ENCODE data around the gene OTOP3.
A peak's percentile ranks its signal among the peaks of the same experiment; 100 is the strongest.

OTOP3 gene

DNA sequence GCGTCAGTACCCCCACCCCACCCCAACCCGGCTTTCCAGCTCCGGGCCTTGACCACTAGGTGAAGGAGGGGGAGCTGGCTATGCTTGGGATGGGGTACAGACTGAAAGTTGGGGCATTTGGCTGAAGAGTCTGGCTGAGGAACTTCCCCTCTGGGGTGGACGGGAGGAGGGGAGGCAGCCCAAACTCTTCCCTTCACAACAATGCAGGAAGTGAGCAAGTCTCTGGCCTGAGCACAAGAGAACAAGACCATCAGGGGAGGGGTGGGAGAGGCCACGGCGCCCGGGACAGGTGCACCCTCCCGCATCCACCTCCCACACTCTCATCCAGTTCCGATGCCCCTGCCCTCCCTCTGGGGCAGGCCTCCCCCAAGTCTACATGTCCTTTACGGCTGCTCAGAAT is 18.3 kb upstream of the OTOP3 start:
- DNase-seq (ENCODE audit: low read depth, low spot score): no peak

DNA sequence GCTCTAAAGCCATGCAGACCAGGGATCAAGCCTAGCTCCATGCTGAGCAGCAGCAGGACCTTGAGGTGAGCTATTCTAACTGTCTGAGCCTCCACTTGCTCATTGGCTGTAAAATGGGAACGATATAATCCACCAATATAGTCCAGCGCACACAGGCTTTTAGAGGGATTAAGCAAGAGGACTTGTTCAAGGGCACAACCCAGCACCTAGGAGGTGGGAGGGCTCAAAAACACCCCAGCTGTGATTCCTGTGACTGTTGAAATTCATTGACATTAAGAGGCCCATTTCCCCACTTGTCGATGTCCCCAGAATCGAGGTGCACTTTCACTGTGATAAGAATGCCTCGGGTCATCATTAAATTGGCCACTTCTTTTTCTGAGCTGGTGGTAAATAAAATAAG is 16.8 kb upstream of the OTOP3 start:
- DNase-seq (ENCODE audit: low read depth, low spot score): no peak

DNA sequence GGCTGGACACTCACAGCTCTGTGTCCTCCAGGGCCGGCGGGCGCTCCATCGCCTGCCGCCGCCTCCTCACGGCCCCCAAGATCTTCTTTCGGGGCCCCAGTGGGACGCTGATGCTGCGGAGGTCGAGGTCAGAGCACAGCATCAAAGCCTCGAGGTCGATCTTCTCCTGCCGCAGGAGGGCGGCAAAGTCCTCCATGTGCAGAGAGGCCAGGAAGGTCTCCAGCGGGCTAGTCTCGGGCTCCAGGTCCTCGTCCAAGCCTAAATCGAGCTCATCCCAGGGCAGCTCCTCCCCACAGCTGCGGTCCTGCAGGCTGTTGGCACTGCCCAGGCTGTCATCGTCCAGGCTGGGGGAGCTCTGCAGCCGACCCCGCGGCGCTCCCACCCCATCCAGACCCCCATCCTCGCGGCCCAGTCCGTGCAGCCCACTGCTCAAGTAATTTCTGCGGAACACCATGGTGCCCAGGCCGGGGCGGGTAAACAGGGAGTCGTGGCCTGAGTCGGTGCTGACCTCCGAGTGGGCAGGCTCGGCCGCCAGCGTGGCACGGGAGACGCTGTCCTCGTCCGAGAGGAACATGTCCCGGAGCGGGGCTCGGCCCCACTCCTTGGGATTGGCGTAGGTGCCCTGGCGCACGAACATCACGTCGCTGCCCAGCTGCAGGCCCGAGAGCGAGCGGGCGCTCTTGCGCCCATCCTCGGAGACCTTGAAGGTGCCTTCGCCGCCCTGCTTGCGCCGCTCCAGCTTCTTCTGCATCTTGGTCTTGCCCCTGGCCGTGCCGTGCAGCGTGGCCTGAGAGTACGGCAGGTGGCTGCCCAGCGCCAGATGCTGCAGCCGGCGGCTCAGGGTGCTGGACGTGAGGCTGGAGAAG is 16.0 kb upstream of the OTOP3 start:
- DNase-seq (ENCODE audit: low read depth, low spot score): no peak

DNA sequence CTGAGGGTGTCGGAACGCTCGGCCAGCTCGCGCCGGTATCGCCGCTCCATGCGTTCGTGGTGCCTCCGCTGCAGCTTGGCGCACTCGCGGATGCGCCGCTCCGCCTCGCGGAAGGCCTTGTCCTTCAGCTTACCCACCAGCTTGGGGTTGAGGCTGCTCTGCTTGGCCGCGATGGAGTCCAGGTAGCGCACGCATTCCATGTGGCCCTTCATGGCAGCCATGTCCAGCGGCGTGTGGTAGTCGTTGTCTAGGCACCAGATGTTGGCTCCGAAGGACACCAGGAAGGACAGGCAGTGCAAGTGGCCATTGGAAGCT is 15.4 kb upstream of the OTOP3 start:
- no peak for DNase-seq (ENCODE audit: low read depth, low spot score)

DNA sequence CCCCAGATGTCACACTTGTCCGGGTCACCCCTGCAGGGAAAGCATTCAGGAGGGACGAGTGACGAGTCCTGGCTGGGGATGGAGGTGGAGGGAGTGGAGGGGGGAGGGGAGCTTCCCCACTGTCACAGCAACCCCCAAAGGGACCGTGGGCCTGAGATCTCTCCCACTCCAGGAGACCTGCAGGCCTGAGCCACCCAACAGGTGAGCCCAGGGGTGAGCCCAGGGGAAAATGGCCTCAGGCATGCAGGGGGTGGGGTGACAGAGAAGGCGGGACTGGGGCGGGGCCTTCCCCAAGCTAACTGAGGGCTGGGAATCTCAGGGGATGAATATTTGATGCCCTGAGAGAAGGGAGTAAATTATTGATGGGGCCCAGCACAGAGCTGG is 15.1 kb upstream of the OTOP3 start:
- DNase-seq (ENCODE audit: low read depth, low spot score): no peak

DNA sequence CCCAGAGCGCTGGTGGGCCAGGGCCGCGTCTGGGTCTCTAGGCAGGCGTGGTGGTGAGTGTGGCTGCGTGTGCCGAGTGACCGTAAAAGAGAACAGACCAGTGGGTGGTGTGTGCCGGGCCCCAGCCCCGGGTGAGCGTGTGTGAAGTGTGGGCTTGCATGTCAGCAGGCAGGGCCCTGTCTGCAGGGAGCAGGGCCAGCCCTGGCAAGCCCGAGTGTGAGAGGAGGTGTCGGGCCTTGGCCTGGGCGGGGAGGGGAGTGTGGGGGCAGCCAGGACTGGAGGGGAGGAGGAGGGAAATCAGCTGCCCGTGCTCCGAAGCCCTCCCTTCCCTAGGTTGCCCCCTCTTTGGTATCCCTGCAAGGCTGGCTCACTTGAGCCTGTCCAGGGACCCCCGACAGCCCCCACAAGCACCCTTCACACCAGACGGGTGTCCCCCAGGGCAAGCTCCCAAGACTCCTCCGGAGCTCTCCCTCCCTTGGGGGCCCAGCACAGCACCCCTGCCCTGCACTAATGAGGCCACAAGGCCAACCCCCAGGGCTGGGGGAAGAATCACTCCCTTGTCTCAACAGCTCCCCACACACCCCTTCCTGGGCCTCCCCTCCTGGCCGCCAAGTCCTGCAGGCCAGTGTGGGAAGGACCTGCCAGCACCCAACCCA is 14.5 kb upstream of the OTOP3 start:
- no peak for DNase-seq (ENCODE audit: low read depth, low spot score)

DNA sequence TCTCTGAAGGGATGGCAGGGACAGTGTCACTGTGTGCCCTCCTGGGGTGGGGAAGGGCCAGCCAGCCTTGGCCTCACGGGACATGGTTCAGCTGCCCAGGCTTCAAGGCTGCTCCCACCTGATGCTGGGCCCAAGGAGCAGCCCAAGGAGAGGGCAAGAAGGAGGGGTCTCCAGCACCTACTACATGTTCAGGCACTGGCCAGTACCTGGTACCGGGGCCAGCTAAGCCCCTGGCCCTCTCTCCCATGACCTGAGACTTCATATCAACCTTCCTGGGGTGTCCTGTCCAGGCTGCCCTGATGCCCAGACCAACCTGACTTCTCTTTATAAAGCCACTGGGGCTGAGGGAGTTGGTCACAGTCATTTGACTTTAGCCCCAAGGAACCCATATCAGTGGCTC is 13.9 kb upstream of the OTOP3 start:
- no peak for DNase-seq (ENCODE audit: low read depth, low spot score)

DNA sequence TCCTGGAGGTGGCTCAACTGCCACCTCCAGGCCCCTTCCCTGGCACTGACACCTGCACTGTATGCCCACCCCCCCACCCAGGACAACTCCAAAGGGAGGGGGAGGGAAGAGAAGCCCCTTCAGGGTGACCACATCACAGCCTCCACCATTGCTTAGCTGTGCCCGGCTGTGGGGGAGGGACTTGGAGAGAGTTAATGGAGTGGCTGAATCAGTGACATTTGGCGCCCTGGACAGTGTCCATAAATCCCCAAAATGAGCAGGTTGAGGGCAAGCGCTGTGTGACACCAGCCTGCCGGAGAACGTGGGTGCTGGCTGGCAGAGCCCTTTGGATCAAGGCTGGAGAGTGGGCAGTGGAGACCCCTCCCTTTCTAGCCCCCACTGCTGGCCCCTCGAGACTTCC is 13.5 kb upstream of the OTOP3 start:
- DNase-seq (ENCODE audit: low read depth, low spot score): no peak

DNA sequence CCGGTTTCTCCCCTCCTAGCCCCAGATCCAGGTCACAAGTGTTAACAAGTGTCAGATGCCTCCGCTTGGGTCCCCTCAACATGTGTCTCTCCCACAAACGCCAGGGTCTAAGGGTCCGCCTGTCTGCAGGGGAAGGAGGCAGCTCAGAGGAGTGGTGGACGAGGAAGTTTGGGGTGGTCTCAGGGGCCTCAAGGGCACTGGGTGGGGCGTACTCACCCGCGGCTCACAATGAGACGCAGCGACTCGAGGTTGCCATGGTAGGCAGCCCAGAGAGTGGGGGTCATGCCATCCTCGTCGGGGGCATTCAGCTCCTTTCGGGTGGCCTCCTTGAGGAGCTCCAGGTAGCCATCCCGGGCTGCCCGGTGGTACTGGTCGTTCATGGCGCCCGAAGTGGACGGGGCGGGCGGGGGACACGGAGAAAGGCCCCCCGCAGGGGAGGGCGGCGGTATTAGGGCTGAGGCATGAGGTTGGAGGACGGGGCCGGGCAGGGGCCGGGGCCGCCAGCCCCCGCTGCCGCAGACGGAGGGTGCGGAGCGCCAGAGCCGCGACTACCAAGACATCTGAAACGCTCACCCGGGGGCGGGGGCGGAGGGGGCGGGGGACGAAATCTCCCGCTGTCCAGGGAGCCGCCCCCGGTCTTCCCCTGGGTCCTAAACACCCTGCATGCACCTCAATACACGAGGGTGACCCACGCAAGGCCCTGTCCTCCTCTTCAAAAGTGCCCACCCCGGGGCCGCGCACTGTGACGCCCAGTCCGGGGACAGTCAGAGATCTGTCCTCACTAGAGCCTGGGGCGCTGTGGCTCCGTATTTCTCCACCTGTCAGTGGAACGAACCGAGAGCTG is 12.8 kb upstream of the OTOP3 start, which contains the start of gene USH1G:
TSS of gene USH1G (minus strand) at position 562 of the 844 bp plus-strand sequence. CDS start at position 380, 182 bp downstream.
- DNase-seq (ENCODE audit: low read depth, low spot score): no peak

DNA sequence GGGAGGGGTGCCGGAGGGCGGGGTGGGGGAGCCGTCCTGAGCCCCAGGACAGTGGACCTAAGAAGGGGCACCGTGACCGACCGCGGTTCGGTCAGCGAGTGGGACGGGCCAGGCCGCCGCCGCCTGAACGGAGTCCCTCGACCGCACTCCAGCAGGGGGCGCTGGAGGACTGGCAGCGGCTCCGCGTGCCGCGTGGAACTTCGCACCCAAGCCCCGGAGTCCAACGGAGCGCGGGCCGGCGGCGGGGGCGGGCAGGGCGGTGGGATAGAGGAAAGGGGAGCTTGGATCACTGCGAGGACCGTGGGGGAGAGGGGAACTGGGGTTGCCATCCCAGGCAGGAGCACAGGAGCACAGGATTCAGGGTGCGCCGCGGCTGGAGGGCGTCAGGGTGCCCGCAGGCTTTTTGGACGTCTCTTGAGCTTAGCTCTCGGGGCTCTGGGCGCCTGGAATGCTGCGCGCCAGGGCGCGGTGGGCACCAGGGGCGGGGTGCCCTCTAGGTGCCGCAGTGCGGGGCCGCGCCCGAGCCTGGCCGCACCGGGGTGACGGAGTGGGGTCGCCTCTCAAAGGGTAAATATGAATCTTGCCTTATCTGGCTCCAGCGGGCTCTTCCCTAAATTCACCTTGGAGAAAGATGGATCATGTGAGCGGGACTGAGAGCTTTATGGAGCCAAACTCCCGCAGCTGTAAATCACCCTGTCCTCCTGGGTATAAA is 12.0 kb upstream of the OTOP3 start:
- DNase-seq (ENCODE audit: low read depth, low spot score): peak; percentile 35

DNA sequence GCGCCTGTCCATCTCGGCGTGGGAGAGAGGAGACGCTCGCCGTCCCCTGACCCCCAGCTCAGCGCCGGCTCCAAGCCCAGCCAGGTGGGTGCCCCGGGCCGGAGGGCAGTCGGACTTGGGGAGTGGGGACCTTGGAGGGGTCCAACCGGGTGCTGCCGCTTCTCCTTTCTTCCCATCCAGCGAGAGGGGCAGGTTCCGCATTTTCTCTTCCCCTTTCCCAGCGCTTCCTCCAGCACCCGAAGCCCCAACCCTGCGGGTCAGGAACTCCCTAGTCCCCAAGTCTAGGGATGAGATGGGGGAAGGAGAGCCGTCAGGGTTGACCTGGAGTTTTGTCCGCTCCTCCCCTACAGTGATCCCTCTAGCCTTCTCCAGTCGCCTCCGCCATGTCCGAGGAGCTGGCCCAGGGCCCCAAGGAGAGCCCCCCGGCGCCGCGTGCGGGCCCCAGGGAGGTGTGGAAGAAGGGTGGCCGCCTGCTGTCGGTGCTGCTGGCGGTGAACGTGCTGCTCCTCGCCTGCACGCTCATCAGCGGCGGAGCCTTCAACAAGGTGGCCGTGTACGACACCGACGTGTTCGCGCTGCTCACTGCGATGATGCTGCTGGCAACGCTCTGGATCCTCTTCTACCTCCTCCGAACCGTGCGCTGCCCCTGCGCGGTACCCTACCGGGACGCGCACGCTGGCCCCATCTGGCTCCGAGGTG is 11.3 kb upstream of the OTOP3 start, which contains the start of gene OTOP2:
TSS of gene OTOP2 (plus strand) at position 24 of the 699 bp plus-strand sequence. CDS start at position 384, 360 bp downstream.
- no peak for DNase-seq (ENCODE audit: low read depth, low spot score)

DNA sequence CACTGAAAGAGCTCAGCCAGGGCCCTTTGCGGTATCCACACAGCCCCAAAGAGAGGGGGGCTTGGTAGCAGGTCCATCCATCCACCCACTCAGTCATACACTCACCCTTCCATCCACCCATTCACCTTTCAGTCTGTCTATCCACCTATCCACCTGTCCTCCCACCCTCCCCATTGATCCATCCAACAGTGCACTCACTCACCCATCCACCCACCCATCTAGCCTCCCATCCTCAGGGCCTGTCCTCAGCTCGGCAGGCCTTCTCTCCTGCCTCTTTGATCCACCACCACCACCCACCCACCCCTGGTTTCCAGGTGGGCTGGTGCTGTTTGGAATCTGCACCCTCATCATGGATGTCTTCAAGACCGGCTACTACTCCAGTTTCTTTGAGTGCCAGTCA is 10.5 kb upstream of the OTOP3 start:
- no peak for DNase-seq (ENCODE audit: low read depth, low spot score)

DNA sequence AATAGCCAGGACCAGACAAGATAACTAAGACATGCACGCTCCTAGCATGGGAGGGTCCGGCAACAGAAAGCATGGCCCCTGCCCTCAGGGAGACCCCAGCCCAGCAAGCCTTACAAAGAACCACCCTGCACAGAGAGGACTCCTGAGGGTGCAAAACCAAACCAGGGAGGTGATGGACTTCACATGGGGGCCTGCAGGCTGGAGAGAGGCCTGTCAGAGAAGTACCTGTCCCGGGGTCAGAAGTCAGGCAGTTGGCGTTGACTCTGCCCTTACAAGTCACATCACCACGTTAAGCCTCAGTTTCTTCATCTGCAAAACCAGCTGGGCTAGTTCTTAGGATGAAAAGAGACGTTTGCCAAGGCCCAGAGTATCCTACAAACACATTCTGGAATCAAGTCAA is 6.9 kb upstream of the OTOP3 start:
- no peak for DNase-seq (ENCODE audit: low read depth, low spot score)

DNA sequence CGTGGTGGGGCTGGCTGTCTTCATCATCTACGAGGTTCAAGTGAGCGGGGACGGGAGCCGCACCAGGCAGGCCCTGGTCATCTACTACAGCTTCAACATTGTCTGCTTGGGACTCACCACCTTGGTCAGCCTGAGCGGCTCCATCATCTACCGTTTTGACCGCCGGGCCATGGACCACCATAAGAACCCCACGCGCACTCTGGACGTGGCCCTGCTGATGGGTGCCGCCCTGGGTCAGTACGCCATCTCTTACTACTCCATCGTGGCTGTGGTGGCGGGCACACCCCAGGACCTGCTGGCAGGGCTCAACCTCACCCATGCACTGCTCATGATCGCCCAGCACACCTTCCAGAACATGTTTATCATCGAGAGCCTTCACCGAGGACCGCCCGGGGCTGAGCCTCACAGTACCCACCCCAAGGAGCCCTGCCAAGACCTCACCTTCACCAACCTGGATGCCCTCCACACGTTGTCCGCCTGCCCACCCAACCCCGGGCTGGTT is 5.1 kb upstream of the OTOP3 start:
- DNase-seq (ENCODE audit: low read depth, low spot score): no peak

DNA sequence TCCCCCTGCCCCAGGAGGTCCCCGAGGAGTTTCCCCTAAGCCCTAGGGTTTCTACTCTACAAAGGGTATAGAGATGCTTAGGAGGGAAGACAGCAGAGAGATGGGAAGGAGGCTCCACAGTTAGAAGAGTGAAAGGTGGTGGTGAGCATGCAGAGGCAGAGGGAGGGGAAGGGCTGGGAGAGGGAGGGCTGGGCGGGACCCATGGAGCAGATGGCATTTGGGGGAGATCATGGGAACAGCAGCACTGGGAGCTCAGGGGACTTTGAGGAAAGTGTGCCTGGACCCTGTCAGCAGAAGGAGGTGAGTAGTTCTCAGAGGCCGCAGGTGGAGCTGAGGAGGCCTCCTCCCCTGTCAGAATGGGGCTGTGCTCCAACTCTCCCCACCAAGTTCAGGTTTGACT is 650 bp upstream of the OTOP3 start:
- DNase-seq (ENCODE audit: low read depth, low spot score): no peak

DNA sequence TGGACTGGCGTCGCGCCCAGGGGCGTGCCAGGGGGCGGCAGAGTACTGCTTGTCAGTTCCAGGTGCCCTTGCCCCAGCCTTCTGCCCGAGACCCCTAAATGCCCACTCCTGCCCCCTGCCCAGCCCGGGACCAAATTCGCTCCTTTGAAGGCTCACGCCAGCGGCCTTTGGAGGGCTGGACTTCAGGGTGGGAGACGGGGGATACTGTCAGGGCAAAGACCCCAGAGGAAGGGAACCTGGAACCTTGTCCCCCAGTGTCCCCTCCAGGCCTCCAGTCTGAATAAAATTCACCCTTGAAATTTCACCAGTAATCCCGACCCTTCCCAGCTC is 737 bp downstream of the OTOP3 start:
- DNase-seq (ENCODE audit: low read depth, low spot score): no peak

DNA sequence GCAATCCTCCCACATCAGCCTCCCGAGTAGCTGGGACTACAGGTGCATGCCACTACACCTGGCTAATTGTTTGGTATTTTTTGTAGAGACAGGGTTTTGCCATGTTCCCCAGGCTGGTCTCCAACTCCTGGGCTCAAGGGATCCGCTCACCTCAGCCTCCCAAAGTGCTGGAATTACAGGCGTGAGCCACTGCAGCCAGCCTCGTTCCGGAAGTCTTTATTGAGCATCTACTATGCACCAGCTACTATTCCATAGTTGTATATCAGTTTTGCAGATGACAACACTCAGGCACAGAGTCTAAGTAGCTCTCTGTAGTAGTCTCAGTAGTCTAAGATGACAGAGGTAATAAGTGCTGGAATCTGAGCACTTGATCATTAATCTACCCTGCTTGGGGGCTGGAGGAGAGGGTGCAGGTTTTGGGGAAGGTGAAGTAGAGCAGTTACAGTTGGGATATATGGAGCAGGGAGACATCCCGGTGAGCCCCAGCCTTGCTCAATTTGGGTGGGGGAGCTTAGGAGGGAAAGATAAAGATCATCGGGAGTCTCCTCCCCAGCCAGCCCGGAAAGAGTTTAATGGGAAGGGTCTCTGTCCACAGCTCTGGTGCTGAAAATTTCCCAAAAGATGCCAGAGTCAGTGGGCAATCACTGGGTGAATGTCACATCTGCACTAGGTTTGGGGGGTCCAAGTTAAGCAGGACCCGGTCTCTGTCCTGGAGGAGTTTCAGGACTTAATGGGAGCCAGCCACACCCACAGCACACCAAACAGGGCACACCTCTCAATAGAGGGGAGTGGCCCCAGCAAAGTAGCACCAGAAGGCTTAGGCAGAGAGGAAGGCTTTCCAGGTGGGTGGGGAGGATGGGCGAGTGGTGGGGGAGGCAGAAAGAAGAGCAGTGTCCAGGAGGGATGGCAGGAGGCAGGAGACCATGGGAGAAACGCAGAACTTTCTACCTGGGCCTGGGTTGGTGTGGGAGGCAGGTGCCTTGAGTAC is 1.7 kb downstream of the OTOP3 start:
- no peak for DNase-seq (ENCODE audit: low read depth, low spot score)

DNA sequence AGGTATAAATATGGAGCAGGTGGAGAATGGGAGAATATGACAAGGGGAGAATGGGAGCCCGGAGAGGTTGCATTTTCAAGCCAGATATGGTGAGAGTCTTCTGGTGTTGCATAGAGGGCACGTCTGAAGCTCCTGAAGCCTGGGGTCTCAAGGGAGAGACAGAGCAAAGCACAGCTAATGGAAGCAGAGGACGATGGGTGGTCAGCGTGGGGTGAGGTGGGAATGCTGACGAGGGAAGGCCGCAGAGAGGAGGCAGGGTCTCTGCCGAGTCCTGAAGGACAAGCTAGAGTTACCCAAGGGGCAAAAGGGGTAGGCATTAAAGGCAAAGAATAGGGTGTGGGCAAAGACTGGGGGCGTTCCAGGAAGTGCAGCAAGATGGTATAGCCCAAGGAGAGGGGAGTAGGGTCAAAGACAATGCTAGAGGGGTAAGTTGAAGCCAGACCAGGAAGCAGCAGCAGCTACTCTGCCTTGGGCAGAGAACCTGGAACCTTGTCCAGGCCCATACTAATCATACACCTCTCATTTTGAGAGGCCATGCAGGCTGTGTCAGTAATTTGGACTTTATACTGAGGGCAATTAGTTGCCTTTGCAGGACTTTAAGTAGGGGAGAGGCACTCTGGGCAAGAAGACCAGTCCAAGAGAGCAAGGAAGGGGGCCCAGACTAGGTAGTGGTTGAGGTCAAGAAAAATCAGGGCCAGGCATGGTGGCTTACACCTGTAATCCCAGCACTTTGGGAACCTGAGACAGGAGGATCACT is 2.7 kb downstream of the OTOP3 start:
- DNase-seq (ENCODE audit: low read depth, low spot score): no peak

DNA sequence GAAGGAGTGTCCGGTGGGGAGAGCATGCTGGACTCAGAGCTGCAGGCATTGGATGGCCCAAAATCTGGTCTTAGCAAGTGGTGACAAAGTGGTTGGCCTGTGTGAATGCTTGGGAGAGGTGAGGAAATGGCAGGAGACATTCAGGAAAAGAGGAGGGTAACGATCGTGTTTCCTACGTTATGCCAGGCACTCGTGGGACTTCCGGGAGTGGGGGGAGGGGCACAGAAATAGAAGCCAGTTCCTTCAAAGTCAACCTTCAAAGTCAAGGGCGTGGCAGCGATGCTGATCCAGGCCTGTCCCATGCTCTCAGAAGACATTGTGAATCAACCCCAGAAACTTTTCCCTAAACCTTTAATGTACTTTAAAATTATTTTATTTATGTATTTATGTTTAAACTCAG is 3.8 kb downstream of the OTOP3 start:
- no peak for DNase-seq (ENCODE audit: low read depth, low spot score)

All from activated naive CD8-positive, alpha-beta T cell treated with anti-CD3 and anti-CD28 coated beads, Interleukin-2, amount 50 U/mL, for 16 hours (primary cell).